A549 (cell line): ENCODE results near the gene NAALADL1.

Source experiments
- CTCF ChIP-seq: fragments of >200 bp; sonication (Bioruptor Twin); formaldehyde crosslinking; IDR thresholded peaks from 3 replicates; pipeline ENCODE4 v1.5.1; 2016
- ELK1 ChIP-seq: fragments of 150-350 bp; IDR thresholded peaks from 2 replicates; pipeline ENCODE4 v1.6.1; 2014; ENCODE audit warnings: low read depth, mild to moderate bottlenecking, low read length
- EP300 ChIP-seq, 2 experiments: fragments of >200 bp; sonication (Bioruptor Twin); formaldehyde crosslinking; IDR thresholded peaks; 2 replicates in 1 of 2; 3 replicates in 1 of 2; pipeline ENCODE4 v1.6.1; 2016 to 2017
- FOSB ChIP-seq: fragments of 250-450 bp; sonication (Bioruptor Pico); IDR thresholded peaks from 2 replicates; pipeline ENCODE4 v1.5.0; 2020; ENCODE audit warnings: mild to moderate bottlenecking, moderate library complexity
- HDAC2 ChIP-seq: fragments of 200-600 bp; sonication (generic); IDR thresholded peaks from 2 replicates; pipeline ENCODE4 v1.6.1; 2016
- MAFK ChIP-seq: fragments of 450-650 bp; IDR thresholded peaks from 2 replicates; pipeline ENCODE4 v1.6.1; 2014; ENCODE audit not compliant: partially characterized antibody
- MAX ChIP-seq: IDR thresholded peaks from 2 replicates; pipeline ENCODE4 v1.6.1; 2012
- POLR2A ChIP-seq: IDR thresholded peaks from 2 replicates; pipeline ENCODE4 v1.6.1; 2012; ENCODE audit warnings: mild to moderate bottlenecking, low read length
- RFX5 ChIP-seq: fragments of 450-650 bp; IDR thresholded peaks from 2 replicates; pipeline ENCODE4 v1.7.1; 2014; ENCODE audit warnings: antibody characterized with exemption, mild to moderate bottlenecking, moderate library complexity
- TF ChIP-seq, protein P1 (sequence below): IDR thresholded peaks from 2 replicates; pipeline ENCODE4 v1.6.1; 2012

DNA sequence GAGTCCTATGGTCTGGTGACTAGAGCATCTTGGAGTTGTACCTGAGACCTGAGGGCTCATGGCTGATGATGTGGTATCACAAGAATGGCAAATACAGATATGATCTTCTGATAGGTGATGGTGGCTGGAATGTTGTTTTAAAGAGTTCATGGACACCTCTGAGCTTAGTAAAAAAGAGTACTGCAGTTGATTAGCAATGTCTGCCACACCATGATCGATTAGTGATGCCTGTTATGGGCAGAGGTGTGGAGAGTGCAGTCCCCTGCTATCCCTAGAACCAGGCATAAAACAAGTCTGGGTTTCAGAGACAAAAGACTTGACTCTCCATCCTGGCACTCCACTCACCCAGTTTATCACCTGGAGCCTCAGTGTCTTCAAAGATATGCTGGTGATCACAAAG is 60.2 kb downstream of the NAALADL1 start:
- TF ChIP-seq RFX5 (no peak), POLR2A (no peak), CTCF (no peak), ELK1 (no peak), FOSB (CRISPR knock-in tag) (no peak), EP300 (IDR thresholded peaks at IDR 0.05) (no peak), HDAC2 (no peak), MAX (no peak), MAFK (no peak)
- TF ChIP-seq, protein P1, sequence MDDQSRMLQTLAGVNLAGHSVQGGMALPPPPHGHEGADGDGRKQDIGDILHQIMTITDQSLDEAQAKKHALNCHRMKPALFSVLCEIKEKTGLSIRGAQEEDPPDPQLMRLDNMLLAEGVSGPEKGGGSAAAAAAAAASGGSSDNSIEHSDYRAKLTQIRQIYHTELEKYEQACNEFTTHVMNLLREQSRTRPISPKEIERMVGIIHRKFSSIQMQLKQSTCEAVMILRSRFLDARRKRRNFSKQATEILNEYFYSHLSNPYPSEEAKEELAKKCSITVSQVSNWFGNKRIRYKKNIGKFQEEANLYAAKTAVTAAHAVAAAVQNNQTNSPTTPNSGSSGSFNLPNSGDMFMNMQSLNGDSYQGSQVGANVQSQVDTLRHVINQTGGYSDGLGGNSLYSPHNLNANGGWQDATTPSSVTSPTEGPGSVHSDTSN, result no peak
